Measurements from ENCODE around the gene GXYLT1.
"Not testable (repeated sequence)": the region's sequence is repeated elsewhere in the genome, so short reads cannot be mapped to it uniquely, and the experiment has no call there.

GXYLT1 gene

GRCh38 chr12:42144158-42144407, 591 bp downstream of the GXYLT1 start:
- no peak for DNase-seq

- peak; percentile 22 for DNase-seq
Observed at GRCh38 chr12:42143452-42144157, 1.1 kb downstream of the GXYLT1 start.

GRCh38 chr12:42141981-42142606, 2.6 kb downstream of the GXYLT1 start:
- no peak for DNase-seq

- peak; percentile 42 for DNase-seq
Observed at GRCh38 chr12:42140901-42141300, 3.8 kb downstream of the GXYLT1 start.

- DNase-seq, result peak; percentile 77
Observed at GRCh38 chr12:42135259-42135814, 9.3 kb downstream of the GXYLT1 start.

- peak; percentile 43 for DNase-seq
Observed at GRCh38 chr12:42130672-42131402, 13.8 kb downstream of the GXYLT1 start.

GRCh38 chr12:42129595-42130204, 15.0 kb downstream of the GXYLT1 start:
- peak; percentile 76 for DNase-seq

GRCh38 chr12:42128888-42129287, 15.8 kb downstream of the GXYLT1 start:
- DNase-seq, result no peak

- peak; percentile 14 for DNase-seq
Observed at GRCh38 chr12:42128327-42128726, 16.3 kb downstream of the GXYLT1 start.

- no peak for DNase-seq
Observed at GRCh38 chr12:42126963-42127362, 17.7 kb downstream of the GXYLT1 start.

- DNase-seq, result no peak
Observed at GRCh38 chr12:42125388-42125767, 19.3 kb downstream of the GXYLT1 start.

GRCh38 chr12:42124764-42125387, 19.8 kb downstream of the GXYLT1 start:
- DNase-seq, result no peak

- peak; percentile 87 for DNase-seq
Observed at GRCh38 chr12:42119085-42119633, 25.5 kb downstream of the GXYLT1 start.

- DNase-seq, result peak; percentile 25
Observed at GRCh38 chr12:42118136-42118879, 26.4 kb downstream of the GXYLT1 start.

GRCh38 chr12:42109031-42109430, 35.6 kb downstream of the GXYLT1 start:
- DNase-seq, result no peak

- DNase-seq, result not testable (repeated sequence)
Observed at GRCh38 chr12:42106791-42107190, 37.9 kb downstream of the GXYLT1 start.

- DNase-seq, result no peak
Observed at GRCh38 chr12:42104784-42105183, 39.9 kb downstream of the GXYLT1 start.

GRCh38 chr12:42104087-42104486, 40.6 kb downstream of the GXYLT1 start:
- DNase-seq, result no peak

- no peak for DNase-seq
Observed at GRCh38 chr12:42103155-42103554, 41.5 kb downstream of the GXYLT1 start.

GRCh38 chr12:42102720-42103119, 42.0 kb downstream of the GXYLT1 start:
- DNase-seq, result no peak

GRCh38 chr12:42099433-42099832, 45.2 kb downstream of the GXYLT1 start:
- DNase-seq, result no peak

GRCh38 chr12:42097971-42098370, 46.7 kb downstream of the GXYLT1 start:
- DNase-seq, result no peak

Measured in fibroblast of upper back skin (primary cell).